LNCAP (cell line): ENCODE results near the gene TRPC4.
A peak's percentile ranks its signal among the peaks of the same experiment; 100 is the strongest.

Experiments used
- CTCF ChIP-seq: fragments of 450-650 bp; IDR thresholded peaks from 2 replicates; pipeline ENCODE4 v1.5.1; 2017; ENCODE audit warnings: mild to moderate bottlenecking

Gene TRPC4

GRCh38 chr13:37645181-37645740 is 224.3 kb downstream of the TRPC4 start:
- TF ChIP-seq CTCF = no peak

- TF ChIP-seq CTCF = no peak
These were observed 228.2 kb downstream of the TRPC4 start for GRCh38 chr13:37641391-37641790.

- TF ChIP-seq CTCF = peak; percentile 28; the same call in 1 of the 2 replicates
These were observed 229.1 kb downstream of the TRPC4 start for GRCh38 chr13:37640499-37640898.

- TF ChIP-seq CTCF = no peak
These were observed 232.9 kb downstream of the TRPC4 start for GRCh38 chr13:37636701-37637100.

DNA sequence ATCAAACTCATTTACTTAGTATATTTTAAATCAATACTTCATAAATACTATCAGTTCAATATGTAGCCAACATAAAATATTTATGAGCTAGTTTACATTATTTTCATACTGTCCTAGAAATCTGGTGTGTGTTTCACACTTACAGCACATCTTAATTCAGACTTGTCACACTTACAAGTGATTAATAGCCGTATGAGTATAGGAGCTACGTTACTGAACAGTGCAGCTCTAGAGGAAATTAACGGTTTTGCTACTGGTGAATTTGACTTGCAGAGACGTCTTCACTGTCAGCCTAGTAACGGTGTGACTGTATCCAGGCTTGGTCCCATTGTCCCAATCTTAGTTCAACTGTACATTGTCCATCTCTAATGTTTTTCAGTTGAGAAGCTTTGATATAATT is 237.3 kb downstream of the TRPC4 start:
- TF ChIP-seq CTCF = no peak

GRCh38 chr13:37627428-37627827 is 242.1 kb downstream of the TRPC4 start:
- TF ChIP-seq CTCF = no peak

DNA sequence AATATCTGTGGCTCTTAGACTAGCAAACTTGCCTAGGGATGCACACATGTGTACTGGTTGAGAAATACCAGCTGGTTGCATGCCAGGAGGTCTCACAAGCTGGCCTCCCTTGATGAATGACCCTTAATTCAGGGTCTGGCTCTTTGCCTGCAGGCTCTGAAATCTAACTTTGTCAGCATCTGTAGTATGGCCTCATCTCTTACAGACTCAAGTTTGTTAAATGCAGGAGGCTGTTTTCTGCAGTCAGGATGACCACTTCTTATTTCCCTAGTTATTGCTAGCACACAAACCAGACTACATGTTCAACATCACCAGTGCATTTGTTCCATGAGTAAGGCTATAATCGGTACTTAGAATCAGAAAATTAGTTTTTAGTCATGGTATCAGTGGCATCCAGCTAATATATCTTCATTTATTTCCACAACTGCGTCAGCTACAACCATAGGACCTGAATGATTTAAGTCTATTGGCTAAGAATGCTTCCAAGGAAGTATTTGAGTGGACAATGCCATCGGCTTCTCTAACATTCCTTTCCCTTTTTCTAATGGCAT is 247.7 kb downstream of the TRPC4 start:
- TF ChIP-seq CTCF = no peak

GRCh38 chr13:37618554-37618953 is 251.0 kb downstream of the TRPC4 start:
- TF ChIP-seq CTCF = no peak
